Amniotic stem cell (primary cell): ENCODE data around the gene HTR4.

ENCODE experiments used
- DNase-seq: peaks from one replicate; lab custom pipeline; 2025; lab: John Stamatoyannopoulos, UW

HTR4 gene

GRCh38 chr5:148607406-148607805 lies 46.9 kb downstream of the HTR4 start:
- no peak for DNase-seq

- no peak for DNase-seq
Measured at GRCh38 chr5:148606296-148606695, 48.0 kb downstream of the HTR4 start.

- no peak for DNase-seq
Measured at GRCh38 chr5:148599187-148599586, 55.1 kb downstream of the HTR4 start.

- DNase-seq = no peak
Measured at GRCh38 chr5:148595697-148596096, 58.6 kb downstream of the HTR4 start.

GRCh38 chr5:148586796-148587195 lies 67.5 kb downstream of the HTR4 start:
- DNase-seq = no peak

GRCh38 chr5:148585988-148586387 lies 68.3 kb downstream of the HTR4 start:
- DNase-seq = no peak

GRCh38 chr5:148584103-148584502 lies 70.2 kb downstream of the HTR4 start:
- DNase-seq = no peak

GRCh38 chr5:148583421-148583965 lies 70.8 kb downstream of the HTR4 start:
- DNase-seq = no peak

- DNase-seq = no peak
Measured at GRCh38 chr5:148574167-148574566, 80.2 kb downstream of the HTR4 start.

GRCh38 chr5:148573374-148573773 lies 81.0 kb downstream of the HTR4 start:
- no peak for DNase-seq

- no peak for DNase-seq
Measured at GRCh38 chr5:148569948-148570347, 84.4 kb downstream of the HTR4 start.

GRCh38 chr5:148565148-148565547 lies 89.2 kb downstream of the HTR4 start:
- no peak for DNase-seq

- no peak for DNase-seq
Measured at GRCh38 chr5:148563021-148563420, 91.3 kb downstream of the HTR4 start.

GRCh38 chr5:148561801-148562311 lies 92.5 kb downstream of the HTR4 start:
- DNase-seq = no peak

- DNase-seq = no peak
Measured at GRCh38 chr5:148559461-148559860, 94.9 kb downstream of the HTR4 start.

- DNase-seq = no peak
Measured at GRCh38 chr5:148558892-148559291, 95.4 kb downstream of the HTR4 start.

GRCh38 chr5:148556835-148557234 lies 97.5 kb downstream of the HTR4 start:
- no peak for DNase-seq

GRCh38 chr5:148554621-148555020 lies 99.7 kb downstream of the HTR4 start:
- DNase-seq = no peak

GRCh38 chr5:148543727-148544126 lies 110.6 kb downstream of the HTR4 start:
- no peak for DNase-seq

- DNase-seq = no peak
Measured at GRCh38 chr5:148542812-148543211, 111.5 kb downstream of the HTR4 start.

GRCh38 chr5:148541054-148541835 lies 113.1 kb downstream of the HTR4 start:
- no peak for DNase-seq

- DNase-seq = no peak
Measured at GRCh38 chr5:148540647-148541046, 113.7 kb downstream of the HTR4 start.

- DNase-seq = no peak
Measured at GRCh38 chr5:148539851-148540250, 114.5 kb downstream of the HTR4 start.

- no peak for DNase-seq
Measured at GRCh38 chr5:148535190-148535589, 119.1 kb downstream of the HTR4 start.
